Neuronal stem cell (in vitro differentiated cells): Measurements from ENCODE around the gene SMAD6.

Experiments
- DNase-seq: peaks from one replicate; pipeline ENCODE4 v3.0.0-alpha.2; 2013; ENCODE audit warnings: low spot score
- H2AFZ ChIP-seq: one replicate; pipeline ENCODE4 v1.6.1; 2013; ENCODE audit warnings: mild to moderate bottlenecking, low read length, inconsistent platforms
- H2AK5ac ChIP-seq: 2 replicates; pipeline ENCODE4 v1.6.1; 2013; ENCODE audit warnings: low read depth, mild to moderate bottlenecking, inconsistent platforms, low read length, moderate library complexity, mixed read lengths
- H2BK120ac ChIP-seq: 2 replicates; pipeline ENCODE4 v1.6.1; 2013; ENCODE audit warnings: low read depth, mild to moderate bottlenecking, inconsistent platforms, low read length, moderate library complexity, mixed read lengths
- H2BK12ac ChIP-seq: one replicate; pipeline ENCODE4 v1.6.1; 2013; ENCODE audit warnings: low read length, inconsistent platforms
- H2BK15ac ChIP-seq: 2 replicates; pipeline ENCODE4 v1.6.1; 2013; ENCODE audit warnings: mild to moderate bottlenecking, low read length, inconsistent platforms, mixed read lengths
- H2BK5ac ChIP-seq: one replicate; pipeline ENCODE4 v1.6.1; 2013; ENCODE audit warnings: inconsistent platforms, mild to moderate bottlenecking, low read length, moderate library complexity
- H3K14ac ChIP-seq: one replicate; pipeline ENCODE4 v1.6.1; 2013; ENCODE audit warnings: low read length, inconsistent platforms
- H3K18ac ChIP-seq: 2 replicates; pipeline ENCODE4 v1.6.1; 2013; ENCODE audit warnings: low read length, inconsistent platforms
- H3K23ac ChIP-seq: 2 replicates; pipeline ENCODE4 v1.6.1; 2013; ENCODE audit warnings: low read depth, mild to moderate bottlenecking, mixed read lengths, low read length, inconsistent platforms; ENCODE audit not compliant: poor library complexity
- H3K27ac ChIP-seq: replicated peaks from 3 replicates; pipeline ENCODE4 v1.5.1; 2013; ENCODE audit warnings: low read length, inconsistent platforms
- H3K27me3 ChIP-seq, 3 experiments: 2 replicates each; pipeline ENCODE4 v1.6.1; 2013; ENCODE audit warnings: low read length in 3 of 3, mild to moderate bottlenecking in 2 of 3, inconsistent platforms in 1 of 3, low read depth in 1 of 3, mixed read lengths in 1 of 3, moderate library complexity in 1 of 3; ENCODE audit not compliant: control insufficient read depth in 3 of 3, insufficient read depth in 3 of 3
- H3K36me3 ChIP-seq, 2 donors: replicated peaks in 1 of 2; 2 replicates each; pipeline ENCODE4 v1.6.1; 2013; ENCODE audit warnings: low read length in 2 of 2; ENCODE audit not compliant: control insufficient read depth in 2 of 2, insufficient read depth in 2 of 2
- H3K4ac ChIP-seq: 2 replicates; pipeline ENCODE4 v1.6.1; 2013; ENCODE audit warnings: inconsistent platforms, mild to moderate bottlenecking, low read length, moderate library complexity
- H3K4me1 ChIP-seq, 2 donors: 1 replicate in 1 of 2; 2 replicates in 1 of 2; pipeline ENCODE4 v1.6.1; 2013; ENCODE audit warnings: low read length in 2 of 2, low read depth in 1 of 2; ENCODE audit not compliant: control insufficient read depth in 2 of 2, insufficient read depth in 1 of 2
- H3K4me2 ChIP-seq: one replicate; pipeline ENCODE4 v1.6.1; 2013; ENCODE audit warnings: mild to moderate bottlenecking, low read length, inconsistent platforms; ENCODE audit not compliant: insufficient read depth, poor library complexity, severe bottlenecking
- H3K4me3 ChIP-seq, 2 donors: 2 replicates each; pipeline ENCODE4 v1.5.1; 2013; ENCODE audit warnings: low read length in 2 of 2, mild to moderate bottlenecking in 2 of 2, inconsistent platforms in 1 of 2, moderate library complexity in 1 of 2
- H3K79me1 ChIP-seq: one replicate; pipeline ENCODE4 v1.6.1; 2013; ENCODE audit warnings: low read depth, mild to moderate bottlenecking, inconsistent platforms, low read length, moderate library complexity
- H3K9ac ChIP-seq: one replicate; pipeline ENCODE4 v1.6.1; 2013; ENCODE audit warnings: mild to moderate bottlenecking, low read depth, low read length, inconsistent platforms; ENCODE audit not compliant: poor library complexity
- H3K9me3 ChIP-seq, 2 donors: replicated peaks in 1 of 2; 2 replicates each; pipeline versions ENCODE3 to v1.6.1; 2013; ENCODE audit warnings: low read length in 2 of 2, mild to moderate bottlenecking in 2 of 2, inconsistent platforms in 1 of 2, low read depth in 1 of 2, mixed read lengths in 1 of 2, moderate library complexity in 1 of 2; ENCODE audit not compliant: control insufficient read depth in 2 of 2, insufficient read depth in 1 of 2
- H4K8ac ChIP-seq: one replicate; pipeline ENCODE4 v1.6.1; 2013; ENCODE audit warnings: low read depth, mild to moderate bottlenecking, inconsistent platforms, low read length, moderate library complexity
- H4K91ac ChIP-seq: one replicate; pipeline ENCODE4 v1.6.1; 2013; ENCODE audit warnings: low read length, low read depth, mild to moderate bottlenecking, inconsistent platforms; ENCODE audit not compliant: poor library complexity
- WGBS, 2 donors: extraction: QIAGEN DNeasy Blood & Tissue Kit; methylation state at CpG; one replicate each; pipeline ENCODE4 v1.1.7; 2013; ENCODE audit warnings: missing lambda C conversion rate in 2 of 2, mixed read lengths in 1 of 2; ENCODE audit not compliant: insufficient read length in 2 of 2, insufficient replicate concordance in 1 of 2; ENCODE audit errors: extremely low coverage in 2 of 2; 5-methylcytosine and 5-hydroxymethylcytosine counted together

SMAD6 gene

DNA sequence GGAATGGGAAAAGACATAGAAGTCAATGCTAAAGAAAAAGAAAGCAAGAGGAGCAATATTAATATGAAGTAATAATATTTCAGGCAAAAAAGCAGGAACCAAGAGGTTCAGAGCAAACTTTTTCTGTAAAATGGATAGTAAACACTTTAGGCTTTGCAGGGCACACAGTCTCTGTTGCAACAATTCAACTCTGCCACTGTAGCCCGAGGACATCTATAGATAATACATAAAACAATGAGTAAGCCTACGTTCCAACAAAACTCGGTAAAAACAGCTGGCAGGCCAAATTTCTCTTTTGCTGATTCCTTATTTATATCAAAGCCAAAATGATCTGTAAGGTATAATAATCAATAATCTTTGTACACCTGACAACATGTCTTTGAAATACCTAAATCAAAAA is 56.8 kb downstream of the SMAD6 start:
- no peak overlapping the region for H3K4ac ChIP-seq
- H2BK120ac ChIP-seq = no peak overlapping the region
- no peak overlapping the region for H3K4me3 ChIP-seq
- H2BK12ac ChIP-seq = no peak overlapping the region
- no peak for DNase-seq
- H3K79me1 ChIP-seq = peaks cover 4% of the 10 kb centered on the region
- H2AFZ ChIP-seq = no peak overlapping the region
- no peak overlapping the region for H4K91ac ChIP-seq
- no peaks in the 10 kb centered on the region for H3K36me3 ChIP-seq
- no peak overlapping the region for H4K8ac ChIP-seq
- no peak overlapping the region for H2BK5ac ChIP-seq
- peaks cover 8 to 9% of the 10 kb centered on the region in 2 donors for H3K4me1 ChIP-seq
- no peak overlapping the region for H2BK15ac ChIP-seq
- no peak overlapping the region for H3K14ac ChIP-seq
- H3K23ac ChIP-seq = no peak overlapping the region
- H3K9me3 ChIP-seq = peaks cover 10 to 20% of the 10 kb centered on the region in 2 donors
- H3K18ac ChIP-seq = no peak overlapping the region
- no peak overlapping the region for H3K9ac ChIP-seq
- WGBS, 2 donors = no CpG with 5 or more reads among the region's 3 CpGs
- no peak overlapping the region for H3K4me2 ChIP-seq
- H3K27me3 ChIP-seq = no peaks in the 10 kb centered on the region
- no peak overlapping the region for H3K27ac ChIP-seq
- no peak overlapping the region for H2AK5ac ChIP-seq

DNA sequence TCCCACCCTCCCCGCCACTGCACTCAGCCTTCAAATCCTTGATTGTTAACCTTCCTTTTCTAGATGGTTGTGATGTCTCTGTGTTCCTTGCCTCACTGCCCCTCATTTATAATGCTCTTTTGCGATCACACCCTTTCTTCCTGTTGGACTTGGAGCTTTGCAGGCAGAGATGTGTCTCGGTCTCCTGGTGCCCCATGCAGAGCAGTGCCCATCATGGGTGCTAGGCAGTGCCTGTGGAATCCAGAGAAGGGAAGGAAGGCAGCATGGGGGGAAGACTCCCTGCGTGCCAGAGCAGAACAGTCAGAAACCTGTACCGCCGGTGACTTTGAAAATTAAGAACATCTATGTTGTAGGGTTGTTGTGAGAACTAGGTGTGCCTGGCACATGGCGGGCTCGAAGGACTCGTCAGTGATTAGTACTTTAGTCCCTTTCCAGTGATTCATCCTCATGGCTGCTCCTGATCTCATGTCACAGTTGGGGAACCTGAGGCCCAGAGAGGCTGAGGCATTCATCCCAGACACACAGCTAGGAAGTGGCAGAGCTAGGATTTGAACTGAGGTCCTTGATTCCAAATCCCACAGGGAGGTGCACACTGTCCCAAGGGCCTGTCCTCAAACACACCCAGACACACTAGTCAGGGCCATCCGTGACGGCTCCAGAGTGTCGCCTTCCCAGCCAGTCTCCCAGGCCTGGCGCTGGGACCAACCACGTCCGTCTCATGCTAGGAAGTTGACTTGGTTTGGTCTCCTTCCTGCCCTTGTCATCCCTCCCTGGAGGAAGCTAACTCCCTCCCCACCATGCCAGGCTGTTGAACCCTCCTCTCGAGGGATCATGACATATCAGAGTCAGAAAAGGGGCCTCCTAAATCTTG is 58.3 kb downstream of the SMAD6 start:
- no peaks in the 10 kb centered on the region for H3K27me3 ChIP-seq
- H4K8ac ChIP-seq = no peak overlapping the region
- no peak overlapping the region for H2BK15ac ChIP-seq
- H3K9me3 ChIP-seq = peaks cover 4 to 8% of the 10 kb centered on the region in 2 donors
- H3K18ac ChIP-seq = peak overlapping the region; percentile 18
- H2AK5ac ChIP-seq = peak overlapping the region; percentile 17
- WGBS, 2 donors = no CpG with 5 or more reads among the region's 16 CpGs
- H3K36me3 ChIP-seq = no peaks in the 10 kb centered on the region
- H3K4ac ChIP-seq = no peak overlapping the region
- peaks cover 8 to 9% of the 10 kb centered on the region in 2 donors for H3K4me1 ChIP-seq
- no peak overlapping the region for H3K27ac ChIP-seq
- no peak for DNase-seq
- H3K9ac ChIP-seq = peak overlapping the region; percentile 18
- no peak overlapping the region for H3K4me2 ChIP-seq
- H2BK12ac ChIP-seq = peak overlapping the region; percentile 68
- H2BK5ac ChIP-seq = no peak overlapping the region
- H2BK120ac ChIP-seq = no peak overlapping the region
- no peak overlapping the region for H3K4me3 ChIP-seq
- H2AFZ ChIP-seq = no peak overlapping the region
- peaks cover 4% of the 10 kb centered on the region for H3K79me1 ChIP-seq
- no peak overlapping the region for H4K91ac ChIP-seq
- H3K14ac ChIP-seq = no peak overlapping the region
- H3K23ac ChIP-seq = no peak overlapping the region

DNA sequence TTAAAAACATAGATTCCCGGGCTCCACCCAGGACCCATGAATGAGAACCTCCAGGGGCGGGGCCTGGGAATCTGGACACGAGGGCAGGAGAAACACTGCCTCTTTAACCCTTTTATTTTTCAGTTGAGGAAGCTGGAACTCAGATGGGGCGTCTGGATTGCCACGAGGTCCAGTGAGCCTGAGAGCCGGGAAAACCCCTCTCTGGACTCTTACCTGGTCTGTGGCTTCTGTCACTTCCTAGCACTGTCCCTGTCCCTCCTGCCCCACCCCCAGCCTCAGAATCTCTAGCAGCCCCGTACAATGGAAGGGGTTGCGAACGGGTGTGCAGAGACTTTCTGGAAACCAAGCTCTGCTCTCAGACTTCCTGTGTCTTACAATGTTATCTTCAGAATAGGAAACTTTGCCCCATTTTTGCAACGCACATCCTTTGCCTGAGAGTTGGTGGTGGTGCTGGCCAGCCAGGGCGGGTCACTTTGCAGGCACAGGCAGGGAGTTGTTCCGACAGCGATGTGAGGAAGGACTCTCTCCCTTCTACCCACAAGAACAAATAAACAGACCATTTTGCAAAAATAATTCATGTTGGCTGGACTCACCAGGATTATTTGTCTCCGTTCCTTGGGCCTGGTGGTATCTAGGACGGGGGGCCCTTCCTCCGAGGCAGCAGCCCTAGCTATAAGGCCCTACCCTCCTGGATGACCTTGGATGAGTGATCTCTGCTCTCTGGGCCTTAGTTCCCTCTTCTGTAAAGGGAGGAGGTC is 59.1 kb downstream of the SMAD6 start:
- peaks cover 4% of the 10 kb centered on the region for H3K79me1 ChIP-seq
- no CpG with 5 or more reads among the region's 16 CpGs for WGBS, 2 donors
- DNase-seq = no peak

More for the DNA sequence above, 59.1 kb downstream of the SMAD6 start:
- Histone ChIP-seq H3K36me3 (no peaks in the 10 kb centered on the region), H3K9me3 (peaks cover 0 to 4% of the 10 kb centered on the region in 2 donors), H2AK5ac (no peak overlapping the region), H2BK120ac (no peak overlapping the region), H2AFZ (no peak overlapping the region), H4K91ac (no peak overlapping the region), H3K9ac (no peak overlapping the region), H2BK15ac (no peak overlapping the region), H3K4ac (no peak overlapping the region), H2BK12ac (no peak overlapping the region), H4K8ac (no peak overlapping the region), H2BK5ac (no peak overlapping the region), H3K18ac (no peak overlapping the region), H3K4me3 (no peak overlapping the region), H3K4me1 (peaks cover 8 to 12% of the 10 kb centered on the region in 2 donors), H3K27ac (no peak overlapping the region), H3K23ac (no peak overlapping the region), H3K27me3 (no peaks in the 10 kb centered on the region), H3K4me2 (no peak overlapping the region), H3K14ac (no peak overlapping the region)
